Upper lobe of left lung (tissue), 6 donors: ENCODE measurements around the gene GFER. TPM values are rescaled to one million over a fixed set of nuclear protein-coding genes. Genes with fewer than 3 reads are reported as not detected.

Experiments used
- ATAC-seq, 2 donors: fragments of 200-7000 bp; cut with Tn5 transposase; one replicate each; pipeline ENCODE4 v1.9.1; 2022; ENCODE audit warnings: mild to moderate bottlenecking in 2 of 2, moderate library complexity in 2 of 2; ENCODE audit not compliant: low FRiP score in 2 of 2
- DNase-seq, 2 donors: peaks; one replicate each; pipeline ENCODE4 v3.0.0-alpha.2; 2019 to 2020
- H3K27ac ChIP-seq, 4 donors: fragments of 200-600 bp; sonication (generic); one replicate each; pipeline ENCODE4 v1.5.1; 2016 to 2019
- H3K27me3 ChIP-seq, 4 donors: fragments of 200-600 bp; sonication (generic); one replicate each; pipeline ENCODE4 v1.5.1; 2017 to 2019
- H3K36me3 ChIP-seq, 4 donors: fragments of 200-600 bp; sonication (generic); one replicate each; pipeline ENCODE4 v1.5.1; 2016 to 2019
- H3K4me1 ChIP-seq, 4 donors: fragments of 200-600 bp; sonication (generic); one replicate each; pipeline ENCODE4 v1.5.1; 2018 to 2019
- H3K4me3 ChIP-seq, 4 donors: fragments of 200-600 bp; sonication (generic); one replicate each; pipeline ENCODE4 v1.5.1; 2017 to 2019; ENCODE audit warnings: mild to moderate bottlenecking in 2 of 4, moderate library complexity in 1 of 4
- H3K9me3 ChIP-seq, 4 donors: fragments of 200-600 bp; sonication (generic); one replicate each; pipeline ENCODE4 v1.5.1; 2018 to 2019
- CTCF ChIP-seq, 6 experiments: fragments of 450-650 bp in 4 of 6; fragments of 200-600 bp in 2 of 6; sonication (generic) in 2 of 6; IDR thresholded peaks; one replicate each; pipeline ENCODE4 v1.5.1; 2016 to 2019; ENCODE audit warnings: antibody characterized with exemption in 6 of 6
- EP300 ChIP-seq, 4 donors: sonication (generic); formaldehyde crosslinking; IDR thresholded peaks; one replicate each; pipeline ENCODE4 v1.5.1; 2017; ENCODE audit warnings: antibody characterized with exemption in 4 of 4, control low read depth in 2 of 4
- POLR2A ChIP-seq, 4 donors: fragments of 450-650 bp; IDR thresholded peaks; one replicate each; pipeline ENCODE4 v1.5.1; 2016 to 2017; ENCODE audit warnings: antibody characterized with exemption in 4 of 4, mild to moderate bottlenecking in 2 of 4
- POLR2AphosphoS5 ChIP-seq, 2 donors: sonication (generic); formaldehyde crosslinking; IDR thresholded peaks; one replicate each; pipeline ENCODE4 v1.5.1; 2017; ENCODE audit warnings: antibody characterized with exemption in 2 of 2
- WGBS, 2 donors: methylation state at CpG; one replicate each; pipeline ENCODE4 v1.1.5; 2017 to 2018; 5-methylcytosine and 5-hydroxymethylcytosine counted together
- small RNA-seq, 4 donors: library from RNA; depleted of rRNA; stranded (forward); fragments of <200 nt; gene quantifications; one replicate each; pipeline ENCODE3, GENCODE V24; 2016
- total RNA-seq, 6 donors: library from RNA; depleted of rRNA in 4 of 6; stranded (reverse); fragments of >200 nt in 4 of 6; gene quantifications; one replicate each; pipeline versions ENCODE4 v1.1.0 to v1.2.1, GENCODE V29; 2016 to 2021
- donor health status: DM: no; HTN: no; CAD: no; lungs with moderate emphysema.
- donor health status: DM: no; HTN: yes; CAD: no; lungs with severe emphysema.

The GFER gene
- total RNA-seq, 6 donors from 2014 or later, result 5.2 to 40.3 (median 24.7) TPM

DNA sequence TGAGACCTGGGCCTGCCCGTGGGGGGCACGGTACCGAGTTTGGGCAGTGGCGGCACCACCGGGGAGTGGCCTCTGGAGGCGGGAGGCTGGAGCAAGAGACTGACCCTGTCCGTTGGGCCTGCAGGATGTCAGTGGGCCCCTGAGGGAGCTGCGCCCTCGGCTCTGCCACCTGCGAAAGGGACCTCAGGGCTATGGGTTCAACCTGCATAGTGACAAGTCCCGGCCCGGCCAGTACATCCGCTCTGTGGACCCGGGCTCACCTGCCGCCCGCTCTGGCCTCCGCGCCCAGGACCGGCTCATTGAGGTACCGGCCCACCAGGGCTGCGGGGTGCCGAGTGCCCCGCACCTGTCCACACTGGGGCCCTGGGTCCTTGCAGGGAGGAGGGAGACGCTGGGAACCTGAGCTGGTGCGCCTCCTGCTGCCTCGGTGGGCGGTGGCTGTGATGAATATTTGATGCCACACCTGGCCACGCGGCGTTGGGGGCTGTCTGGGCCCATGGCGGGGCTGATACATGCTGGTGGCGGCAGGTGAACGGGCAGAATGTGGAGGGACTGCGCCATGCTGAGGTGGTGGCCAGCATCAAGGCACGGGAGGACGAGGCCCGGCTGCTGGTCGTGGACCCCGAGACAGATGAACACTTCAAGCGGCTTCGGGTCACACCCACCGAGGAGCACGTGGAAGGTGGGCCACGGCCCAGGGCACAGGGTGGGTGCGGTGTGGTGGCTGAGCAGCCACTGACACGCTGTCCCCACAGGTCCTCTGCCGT lies 52.4 kb downstream of the GFER start:
- H3K9me3 ChIP-seq, result no peaks in the 10 kb centered on the region
- TF ChIP-seq POLR2A (IDR thresholded peaks at IDR 0.05) (peak in 1 of 4 donors; percentile 1), CTCF (IDR thresholded peaks at IDR 0.05) (no peak)
- H3K27me3 ChIP-seq, result no peaks in the 10 kb centered on the region
- H3K27ac ChIP-seq, result peak overlapping the region; percentile 86 to 97 (median 95)
- H3K4me3 ChIP-seq, result peak overlapping the region; percentile 31 to 83 (median 54)
- WGBS, 2 donors, result 67 to 69% methylated on average over 15 to 42 of the region's 47 CpGs
- peaks cover 80 to 93% (median 87%) of the 10 kb centered on the region in 4 donors for H3K4me1 ChIP-seq
- peaks cover 0 to 53% (median 15%) of the 10 kb centered on the region in 4 donors for H3K36me3 ChIP-seq
- DNase-seq (peak in 1 of 2 donors; percentile 82), ATAC-seq (no peak)

- DNase-seq (peak in 1 of 2 donors; percentile 83), ATAC-seq (no peak)
- H3K4me1 ChIP-seq, result peaks cover 84 to 96% (median 93%) of the 10 kb centered on the region in 4 donors
- TF ChIP-seq EP300 (IDR thresholded peaks at IDR 0.05), result no peak
- no peak for TF ChIP-seq POLR2A (IDR thresholded peaks at IDR 0.05)
- TF ChIP-seq CTCF (IDR thresholded peaks at IDR 0.05), result no peak
- no peak for TF ChIP-seq POLR2AphosphoS5 (IDR thresholded peaks at IDR 0.05)
- 69 to 86% methylated on average over 5 to 15 of the region's 15 CpGs for WGBS, 2 donors
- peak overlapping the region; percentile 90 to 97 (median 95) for H3K27ac ChIP-seq
- peak overlapping the region; percentile 3 to 83 (median 54) for H3K4me3 ChIP-seq
- H3K27me3 ChIP-seq, result no peaks in the 10 kb centered on the region
- peaks cover 0 to 53% (median 15%) of the 10 kb centered on the region in 4 donors for H3K36me3 ChIP-seq
- H3K9me3 ChIP-seq, result no peaks in the 10 kb centered on the region
Observed at GRCh38 chr16:2037115-2037514, 53.1 kb downstream of the GFER start.

Small RNA genes lying within 50 kb of the gene (small RNA-seq; reads per million reads assigned to genes)
- gene AC005363.2 (0 to 0.20 (median 0.06) reads per million in 4 donors), gene RN7SL219P (0 reads per million in 4 donors), gene SNORA10 (0 reads per million in 4 donors), gene SNORA64 (0 reads per million in 4 donors)

Other genes with a start within 250 kb of the GFER start
- 100 to 1,000 TPM in 2 of 6 donors, 10 to 100 TPM in 4; 57.8 to 155 (median 78.9) TPM for gene NME3, start 212.7 kb upstream of the GFER start, total RNA-seq
- gene EME2, start 211.4 kb upstream of the GFER start, total RNA-seq, result 10 to 100 TPM; 10.8 to 87.0 (median 21.5) TPM
- 10 to 100 TPM; 49.2 to 91.7 (median 69.8) TPM for gene MRPS34, start 211.1 kb upstream of the GFER start, total RNA-seq
- gene SPSB3, start 201.6 kb upstream of the GFER start, total RNA-seq, result 100 to 1,000 TPM in 2 of 6 donors, 10 to 100 TPM in 4; 46.2 to 234 (median 64.4) TPM
- gene NUBP2, start 201.2 kb upstream of the GFER start, total RNA-seq, result 10 to 100 TPM; 53.2 to 85.6 (median 60.5) TPM
- gene IGFALS, start 190.5 kb upstream of the GFER start, total RNA-seq, result 10 to 100 TPM in 1 of 6 donors, 1 to 10 TPM in 5; 1.0 to 11.5 (median 3.1) TPM
- 100 to 1,000 TPM in 5 of 6 donors, 10 to 100 TPM in 1; 84.5 to 251 (median 122) TPM for gene HAGH, start 157.4 kb upstream of the GFER start, total RNA-seq
- gene FAHD1, start 157.0 kb upstream of the GFER start, total RNA-seq, result 10 to 100 TPM; 22.1 to 42.1 (median 32.6) TPM
- gene MEIOB, start 112.0 kb upstream of the GFER start, total RNA-seq, result under 1 TPM in 1 of 6 donors, not detected in 5; 0.54 TPM
- 1 to 10 TPM in 2 of 6 donors, under 1 TPM in 2, not detected in 2; 0.44 to 4.0 (median 0.95) TPM for gene HS3ST6, start 65.8 kb upstream of the GFER start, total RNA-seq
- 10 to 100 TPM; 18.2 to 45.3 (median 31.9) TPM for gene MSRB1, start 41.0 kb upstream of the GFER start, total RNA-seq
- gene RPL3L, start 29.5 kb upstream of the GFER start, total RNA-seq, result not detected
- gene NDUFB10, start 24.7 kb upstream of the GFER start, total RNA-seq, result 100 to 1,000 TPM in 4 of 6 donors, 10 to 100 TPM in 2; 76.5 to 245 (median 107) TPM
- 1,000 to 10,000 TPM; 1,128 to 1,943 (median 1,579) TPM for gene RPS2, start 19.4 kb upstream of the GFER start, total RNA-seq
- gene RNF151, start 17.3 kb upstream of the GFER start, total RNA-seq, result under 1 TPM in 1 of 6 donors, not detected in 5; 0.37 TPM
- gene TBL3, start 12.1 kb upstream of the GFER start, total RNA-seq, result 10 to 100 TPM; 22.0 to 51.6 (median 35.0) TPM
- 1 to 10 TPM in 5 of 6 donors, not detected in 1; 2.1 to 5.4 (median 5.0) TPM for gene NOXO1, start 2.7 kb upstream of the GFER start, total RNA-seq
- 1 to 10 TPM in 1 of 6 donors, under 1 TPM in 3, not detected in 2; 0.15 to 1.4 (median 0.34) TPM for gene SYNGR3, start 5.8 kb downstream of the GFER start, total RNA-seq
- gene ZNF598, start 25.6 kb downstream of the GFER start, total RNA-seq, result 10 to 100 TPM; 20.1 to 62.8 (median 41.7) TPM
- gene NPW, start 35.6 kb downstream of the GFER start, total RNA-seq, result under 1 TPM in 2 of 6 donors, not detected in 4; 0.67 to 0.80 TPM
- gene NHERF2, start 42.7 kb downstream of the GFER start, total RNA-seq, result 100 to 1,000 TPM; 131 to 604 (median 283) TPM
- gene NTHL1, start 63.6 kb downstream of the GFER start, total RNA-seq, result 10 to 100 TPM; 17.8 to 43.6 (median 28.8) TPM
- gene TSC2, start 63.8 kb downstream of the GFER start, total RNA-seq, result 100 to 1,000 TPM in 4 of 6 donors, 10 to 100 TPM in 2; 47.3 to 296 (median 118) TPM
- 100 to 1,000 TPM in 3 of 6 donors, 10 to 100 TPM in 3; 75.4 to 567 (median 106) TPM for gene PKD1, start 151.7 kb downstream of the GFER start, total RNA-seq
- gene RAB26, start 164.4 kb downstream of the GFER start, total RNA-seq, result 1 to 10 TPM in 1 of 6 donors, under 1 TPM in 3, not detected in 2; 0.30 to 6.8 (median 0.85) TPM
- 10 to 100 TPM; 34.6 to 72.6 (median 52.9) TPM for gene TRAF7, start 171.6 kb downstream of the GFER start, total RNA-seq
- 1 to 10 TPM in 1 of 6 donors, under 1 TPM in 2, not detected in 3; 0.06 to 1.0 (median 0.15) TPM for gene CASKIN1, start 212.4 kb downstream of the GFER start, total RNA-seq
- gene MLST8, start 221.3 kb downstream of the GFER start, total RNA-seq, result 10 to 100 TPM; 24.6 to 93.2 (median 47.7) TPM
- gene BRICD5, start 226.7 kb downstream of the GFER start, total RNA-seq, result 10 to 100 TPM in 3 of 6 donors, 1 to 10 TPM in 3; 4.0 to 70.2 (median 10.8) TPM
- gene PGP, start 230.6 kb downstream of the GFER start, total RNA-seq, result 10 to 100 TPM; 18.6 to 32.5 (median 21.7) TPM
- gene E4F1, start 239.4 kb downstream of the GFER start, total RNA-seq, result 100 to 1,000 TPM in 1 of 6 donors, 10 to 100 TPM in 5; 24.9 to 153 (median 32.9) TPM